Cerebellar nuclear complex (tissue), 1 donor: ENCODE data around the gene DYNLL1.
"Not testable (repeated sequence)": the region's sequence is repeated elsewhere in the genome, so short reads cannot be mapped to it uniquely, and the experiment has no call there.

Experiments
- DNase-seq, 2 experiments: peaks; one replicate each; lab custom pipeline; 2025; lab: John Stamatoyannopoulos, UW

DYNLL1 gene

GRCh38 chr12:120474616-120474960 is 21.3 kb upstream of the DYNLL1 start:
- no peak for DNase-seq

DNA sequence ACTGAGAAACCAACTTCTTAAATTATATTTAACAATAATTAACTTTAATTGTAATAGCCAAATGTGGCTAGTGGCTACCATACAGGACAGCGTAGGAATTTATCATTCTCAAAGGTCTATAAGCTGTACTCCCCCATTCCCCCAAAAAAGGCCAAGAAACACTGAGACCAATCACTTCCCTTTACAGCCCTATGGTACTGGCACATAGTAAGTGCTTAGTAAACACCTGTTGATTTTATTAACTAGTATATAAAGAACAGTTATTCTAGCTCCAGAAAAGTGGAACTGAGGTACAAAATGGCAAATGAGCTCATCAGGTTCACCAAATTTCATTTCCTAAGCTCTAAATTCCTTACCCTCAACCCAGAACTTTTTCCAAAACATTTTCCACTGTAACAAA is 20.3 kb upstream of the DYNLL1 start:
- no peak for DNase-seq

DNA sequence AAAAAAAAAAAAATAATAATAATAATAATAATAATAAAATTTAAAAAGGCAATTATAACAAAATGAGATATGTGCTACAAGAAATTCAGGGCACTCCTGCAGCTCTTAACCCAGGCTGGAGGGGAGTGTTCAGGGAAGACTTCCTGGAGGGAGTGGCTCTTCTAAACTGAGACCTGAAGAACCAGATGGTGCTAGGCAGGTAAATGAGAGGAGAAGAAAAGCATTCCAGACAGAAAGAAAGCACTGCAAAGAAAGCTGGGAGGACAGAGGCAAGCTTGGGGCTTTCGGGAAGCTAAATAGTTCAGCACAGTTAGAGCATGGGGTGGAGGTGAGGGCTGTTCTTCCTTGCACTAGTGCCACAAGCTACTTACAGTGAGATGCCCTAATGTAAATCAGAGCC is 16.5 kb upstream of the DYNLL1 start:
- no peak for DNase-seq

- DNase-seq = no peak
Measured at GRCh38 chr12:120480211-120480610, 15.7 kb upstream of the DYNLL1 start.

- DNase-seq = no peak
Measured at GRCh38 chr12:120481022-120481767, 14.7 kb upstream of the DYNLL1 start.

GRCh38 chr12:120483621-120484020 is 12.3 kb upstream of the DYNLL1 start:
- no peak for DNase-seq

GRCh38 chr12:120485961-120486881 is 9.7 kb upstream of the DYNLL1 start:
- DNase-seq = no peak

DNA sequence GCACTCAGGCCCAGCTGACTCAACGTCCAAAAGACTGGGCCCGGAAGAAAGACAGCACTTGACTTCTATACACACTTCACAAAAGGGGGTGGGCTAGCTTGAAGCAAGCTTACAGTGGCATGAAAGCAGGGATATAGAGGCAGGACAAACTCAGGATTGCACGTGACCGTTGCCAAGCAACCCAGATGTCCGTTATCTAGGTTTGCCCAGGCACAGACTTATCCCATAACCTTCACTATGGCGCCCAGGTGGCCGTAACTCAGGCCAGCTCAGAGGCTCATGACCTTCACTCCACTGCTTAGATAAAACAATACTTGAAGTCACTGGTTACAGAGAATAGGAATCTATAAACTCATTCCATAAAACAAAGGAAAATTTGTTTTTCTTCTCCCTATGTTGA is 8.4 kb upstream of the DYNLL1 start:
- not testable (repeated sequence) for DNase-seq

GRCh38 chr12:120488057-120488640 is 7.8 kb upstream of the DYNLL1 start:
- DNase-seq = no peak

DNA sequence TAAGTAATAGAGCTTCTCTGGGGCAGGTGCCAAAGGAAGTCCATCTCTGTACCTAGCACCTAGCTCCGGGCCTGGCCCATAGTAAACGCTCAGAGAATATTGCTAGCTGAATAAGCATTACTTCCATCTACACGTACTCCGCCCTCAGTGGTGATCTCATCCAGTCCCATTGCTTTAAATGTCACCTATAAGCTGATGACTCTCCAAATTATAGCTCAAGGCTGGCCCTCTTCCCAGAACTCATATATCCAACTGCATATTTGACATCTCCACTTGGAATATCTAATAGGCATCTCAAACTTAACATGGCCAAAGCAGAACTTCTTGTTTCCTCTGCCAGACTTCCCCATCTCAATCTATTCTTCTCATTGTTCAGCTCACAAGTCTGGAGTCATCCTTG is 6.9 kb upstream of the DYNLL1 start:
- no peak for DNase-seq

GRCh38 chr12:120490325-120490724 is 5.6 kb upstream of the DYNLL1 start:
- DNase-seq = no peak

- DNase-seq = no peak
Measured at GRCh38 chr12:120490833-120491512, 4.9 kb upstream of the DYNLL1 start.

DNA sequence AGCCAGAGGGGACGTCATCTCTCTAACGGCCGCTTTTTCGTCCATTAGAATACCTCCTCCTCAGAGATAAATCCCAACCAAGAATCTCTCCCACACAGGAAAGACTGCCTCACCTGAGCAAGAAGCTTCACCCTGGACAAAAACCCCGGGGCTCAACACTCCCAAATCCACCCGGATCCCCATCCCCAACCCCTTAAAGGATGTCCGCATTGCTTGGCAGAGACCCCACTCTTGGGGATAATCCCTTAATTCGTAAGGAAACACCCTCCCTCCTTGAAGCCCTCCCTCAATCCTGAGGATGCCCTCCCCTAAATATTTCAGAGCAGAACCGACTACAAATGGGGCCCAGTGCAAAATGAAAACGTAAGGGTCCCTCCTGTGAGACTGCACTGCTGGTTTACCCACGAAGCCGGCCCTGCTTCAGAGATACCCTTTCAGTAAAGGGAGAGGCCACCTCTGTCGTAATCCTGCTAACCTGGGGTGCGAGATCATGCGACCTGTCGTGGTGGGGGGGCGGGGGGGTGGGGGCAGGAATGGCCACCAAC is 655 bp upstream of the DYNLL1 start:
- DNase-seq = no peak

DNA sequence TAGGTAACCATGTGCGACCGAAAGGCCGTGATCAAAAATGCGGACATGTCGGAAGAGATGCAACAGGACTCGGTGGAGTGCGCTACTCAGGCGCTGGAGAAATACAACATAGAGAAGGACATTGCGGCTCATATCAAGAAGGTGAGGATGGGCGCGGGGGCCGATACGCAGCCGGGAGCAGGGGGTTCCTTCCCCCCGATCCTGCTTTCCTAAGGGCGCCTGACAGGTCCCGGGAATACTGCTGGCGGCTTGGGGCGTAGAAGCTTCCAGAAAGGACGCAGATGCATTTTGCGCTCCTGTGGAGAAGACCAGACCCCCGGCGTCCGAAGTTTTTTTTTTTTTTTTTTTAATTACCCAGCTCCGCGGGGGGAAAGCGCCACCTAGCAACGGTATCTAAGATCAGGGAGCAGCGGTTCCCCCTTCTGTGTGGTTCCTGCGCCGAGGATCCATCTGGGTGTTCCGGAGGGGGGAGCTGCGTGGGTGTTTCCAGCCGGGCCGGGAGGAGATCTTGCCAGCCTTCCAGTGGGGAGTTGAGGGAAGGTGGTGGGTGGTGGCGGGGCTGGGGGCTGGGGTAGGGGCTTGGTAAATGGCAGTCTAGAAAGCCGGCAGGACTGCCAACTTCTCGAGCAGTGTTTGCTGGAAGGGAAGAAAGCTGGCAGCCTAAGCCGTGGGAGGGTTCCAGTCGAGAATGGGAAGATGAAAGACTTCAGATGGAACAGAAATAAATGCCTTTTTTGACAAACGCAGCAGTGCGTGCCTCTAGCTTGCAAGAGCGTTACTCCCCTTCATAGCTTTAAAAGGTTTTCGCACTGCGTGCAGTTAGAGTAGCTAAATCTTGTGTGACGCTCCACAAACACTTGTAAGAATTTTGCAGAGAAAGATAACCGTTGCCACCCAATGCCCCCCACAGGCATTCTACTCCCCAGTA is 764 bp downstream of the DYNLL1 start:
- peak in 1 of 2 experiments; percentile 38 for DNase-seq

DNA sequence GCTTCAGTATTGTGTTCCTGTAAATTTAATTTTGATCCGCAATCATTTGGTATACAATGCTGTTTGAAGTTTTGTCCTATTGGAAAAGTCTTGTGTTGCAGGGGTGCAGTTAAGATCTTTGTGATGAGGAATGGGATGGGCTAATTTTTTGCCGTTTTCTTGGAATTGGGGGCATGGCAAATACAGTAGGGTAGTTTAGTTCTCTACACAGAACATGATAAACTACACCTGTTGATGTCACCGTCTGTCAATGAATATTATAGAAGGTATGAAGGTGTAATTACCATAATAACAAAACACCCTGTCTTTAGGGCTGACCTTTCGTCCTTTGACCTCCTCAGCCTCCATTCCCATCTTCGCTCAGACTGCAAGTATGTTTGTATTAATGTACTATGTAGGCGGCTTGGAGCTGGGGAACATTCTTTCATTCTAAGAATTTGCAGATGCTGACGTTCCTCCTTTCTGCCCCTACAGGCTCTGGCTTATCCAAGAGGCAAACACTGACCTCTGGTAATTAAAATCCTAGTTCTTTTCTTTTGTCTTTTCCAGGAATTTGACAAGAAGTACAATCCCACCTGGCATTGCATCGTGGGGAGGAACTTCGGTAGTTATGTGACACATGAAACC is 1.7 kb downstream of the DYNLL1 start:
- DNase-seq = no peak

- no peak for DNase-seq
Measured at GRCh38 chr12:120498870-120499515, 3.1 kb downstream of the DYNLL1 start.

GRCh38 chr12:120500581-120500980 is 4.7 kb downstream of the DYNLL1 start:
- DNase-seq = no peak

- DNase-seq = no peak
Measured at GRCh38 chr12:120504587-120504986, 8.7 kb downstream of the DYNLL1 start.

- no peak for DNase-seq
Measured at GRCh38 chr12:120508537-120508936, 12.6 kb downstream of the DYNLL1 start.

GRCh38 chr12:120514002-120514401 is 18.1 kb downstream of the DYNLL1 start:
- DNase-seq = no peak
